Fibroblast of upper back skin (primary cell): ENCODE data around the gene FUT7.
A peak's percentile ranks its signal among the peaks of the same experiment; 100 is the strongest.

Experiments
- DNase-seq: peaks from one replicate; pipeline ENCODE4 v3.0.0-alpha.2; 2013

The FUT7 gene, protein sequence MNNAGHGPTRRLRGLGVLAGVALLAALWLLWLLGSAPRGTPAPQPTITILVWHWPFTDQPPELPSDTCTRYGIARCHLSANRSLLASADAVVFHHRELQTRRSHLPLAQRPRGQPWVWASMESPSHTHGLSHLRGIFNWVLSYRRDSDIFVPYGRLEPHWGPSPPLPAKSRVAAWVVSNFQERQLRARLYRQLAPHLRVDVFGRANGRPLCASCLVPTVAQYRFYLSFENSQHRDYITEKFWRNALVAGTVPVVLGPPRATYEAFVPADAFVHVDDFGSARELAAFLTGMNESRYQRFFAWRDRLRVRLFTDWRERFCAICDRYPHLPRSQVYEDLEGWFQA

DNA sequence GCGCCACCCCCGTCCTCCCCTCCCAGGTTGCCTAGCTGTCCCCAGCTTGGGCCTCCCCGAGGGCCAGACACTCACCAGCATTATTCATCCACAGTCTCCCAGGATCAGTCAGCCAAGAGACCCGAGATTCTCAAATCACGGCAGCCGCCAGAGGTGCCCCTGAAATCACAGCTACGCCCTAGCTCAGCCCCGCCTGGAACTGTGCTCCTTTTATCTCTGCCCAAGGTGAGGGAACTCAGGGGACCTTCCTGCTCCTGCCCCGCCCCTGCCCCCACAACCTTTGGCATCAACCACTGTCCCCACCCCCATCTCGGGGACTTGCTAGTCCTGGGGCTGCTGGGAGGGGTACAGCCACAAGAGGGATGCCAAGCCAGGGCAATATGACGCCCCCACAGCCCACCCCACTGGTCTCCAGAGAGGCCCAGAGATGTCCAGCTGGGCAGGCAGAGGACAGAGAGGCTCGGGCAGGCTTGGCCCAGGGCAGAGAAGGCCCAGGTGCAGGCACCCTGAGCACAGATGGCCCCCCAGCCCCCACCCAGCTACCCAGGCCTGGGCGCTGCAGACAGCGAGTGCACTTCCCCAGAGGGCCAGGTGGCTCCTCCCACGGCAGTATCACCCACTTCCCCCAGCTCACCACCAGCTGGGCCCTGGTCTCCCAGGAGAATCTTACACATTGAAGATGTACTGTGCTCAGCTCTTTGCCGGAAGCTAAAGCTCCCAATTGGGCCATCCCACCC, at the start of gene FUT7:
FUT7 (minus strand) TSS at position 185 of the 737 bp plus-strand sequence; CDS start at position 88, 97 bp downstream.
- DNase-seq: no peak

DNA sequence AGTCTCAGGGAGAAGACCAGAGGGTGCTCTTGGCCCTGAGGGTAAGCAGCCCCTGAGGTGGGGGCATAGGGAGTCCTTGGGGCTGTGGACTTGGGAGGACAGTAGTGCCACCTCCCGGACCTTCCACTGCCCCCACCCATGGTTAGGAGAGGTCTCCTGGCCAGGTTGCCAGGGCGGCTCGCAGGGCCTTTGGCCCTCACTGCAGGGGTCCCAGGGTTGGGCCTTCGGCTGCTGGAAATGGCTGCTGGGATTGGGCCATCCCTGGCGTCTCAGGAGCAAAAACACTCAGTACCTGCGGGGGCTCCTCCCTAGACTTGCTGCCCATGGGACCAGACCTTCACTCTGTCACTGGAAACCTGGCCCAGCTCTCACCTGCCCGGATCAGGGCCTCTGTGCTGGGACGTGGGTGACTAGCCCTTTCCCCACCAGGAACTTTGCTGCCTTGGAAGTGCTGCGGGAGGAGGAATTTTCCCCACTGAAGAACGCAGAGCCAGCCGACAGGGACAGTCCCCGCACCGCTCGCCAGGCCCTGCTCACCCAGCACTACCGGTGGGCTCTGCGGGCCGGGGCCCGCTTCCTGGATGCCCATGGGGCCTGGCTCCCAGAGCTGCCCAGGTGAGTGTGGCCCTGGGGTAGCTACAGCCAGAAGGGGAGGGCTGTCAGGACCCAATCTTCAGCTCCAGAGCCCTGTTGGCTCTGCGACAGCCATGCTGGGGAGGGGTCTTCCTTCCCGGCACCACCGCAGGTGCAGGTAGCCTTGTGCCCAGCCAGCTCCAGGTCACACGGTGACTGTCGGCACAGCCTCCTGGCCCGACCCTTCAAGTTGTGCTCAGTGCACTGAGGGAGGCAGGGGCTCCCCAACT, 48.6 kb upstream of the FUT7 start:
- DNase-seq: no peak

DNA sequence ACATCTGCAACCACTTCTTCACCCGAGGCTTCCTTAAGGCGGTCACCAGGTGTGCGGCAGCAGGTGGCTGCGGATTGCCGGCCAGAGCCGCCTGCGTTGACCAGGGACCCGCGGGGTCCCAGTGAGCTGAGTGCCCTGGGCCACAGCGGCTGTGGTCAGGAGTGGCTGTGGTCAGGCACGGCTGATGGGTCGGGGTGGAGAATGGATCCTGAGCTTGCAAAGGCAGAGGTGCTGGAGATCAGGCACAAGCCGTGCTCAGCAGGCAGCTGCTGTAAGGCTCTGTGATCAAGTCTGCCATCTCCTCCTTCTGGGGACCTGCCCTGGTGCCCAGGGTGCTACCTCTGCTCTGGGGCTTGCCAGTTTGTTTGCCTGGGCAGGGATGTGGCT, 47.5 kb upstream of the FUT7 start:
- no peak for DNase-seq

DNA sequence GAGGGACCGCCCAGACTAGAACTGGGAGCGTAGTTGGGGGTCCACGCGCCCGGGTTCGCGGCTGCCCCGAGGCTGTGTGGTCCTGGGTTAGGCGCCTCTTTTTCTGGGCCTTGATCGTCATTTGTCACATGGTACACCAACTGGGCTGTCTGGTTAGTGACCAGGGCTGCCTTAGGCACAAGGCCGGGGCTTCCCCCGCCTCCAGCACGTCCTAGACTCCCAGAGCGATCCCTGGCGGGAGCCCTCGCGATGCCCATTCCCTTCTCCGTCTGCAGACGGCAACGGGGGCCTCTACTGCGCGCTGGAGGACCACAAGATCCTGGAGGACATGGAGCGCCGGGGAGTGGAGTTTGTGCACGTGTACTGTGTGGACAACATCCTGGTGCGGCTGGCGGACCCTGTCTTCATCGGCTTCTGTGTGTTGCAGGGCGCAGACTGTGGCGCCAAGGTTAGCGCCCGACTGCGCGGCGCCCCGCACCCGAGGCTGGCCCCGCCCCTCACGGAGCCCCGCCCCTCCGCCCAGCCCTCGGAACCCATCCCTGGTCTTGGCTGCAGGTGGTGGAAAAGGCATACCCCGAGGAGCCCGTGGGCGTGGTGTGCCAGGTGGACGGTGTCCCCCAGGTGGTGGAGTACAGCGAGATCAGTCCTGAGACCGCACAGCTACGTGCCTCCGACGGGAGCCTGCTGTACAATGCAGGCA, 47.0 kb upstream of the FUT7 start:
- no peak for DNase-seq

DNA sequence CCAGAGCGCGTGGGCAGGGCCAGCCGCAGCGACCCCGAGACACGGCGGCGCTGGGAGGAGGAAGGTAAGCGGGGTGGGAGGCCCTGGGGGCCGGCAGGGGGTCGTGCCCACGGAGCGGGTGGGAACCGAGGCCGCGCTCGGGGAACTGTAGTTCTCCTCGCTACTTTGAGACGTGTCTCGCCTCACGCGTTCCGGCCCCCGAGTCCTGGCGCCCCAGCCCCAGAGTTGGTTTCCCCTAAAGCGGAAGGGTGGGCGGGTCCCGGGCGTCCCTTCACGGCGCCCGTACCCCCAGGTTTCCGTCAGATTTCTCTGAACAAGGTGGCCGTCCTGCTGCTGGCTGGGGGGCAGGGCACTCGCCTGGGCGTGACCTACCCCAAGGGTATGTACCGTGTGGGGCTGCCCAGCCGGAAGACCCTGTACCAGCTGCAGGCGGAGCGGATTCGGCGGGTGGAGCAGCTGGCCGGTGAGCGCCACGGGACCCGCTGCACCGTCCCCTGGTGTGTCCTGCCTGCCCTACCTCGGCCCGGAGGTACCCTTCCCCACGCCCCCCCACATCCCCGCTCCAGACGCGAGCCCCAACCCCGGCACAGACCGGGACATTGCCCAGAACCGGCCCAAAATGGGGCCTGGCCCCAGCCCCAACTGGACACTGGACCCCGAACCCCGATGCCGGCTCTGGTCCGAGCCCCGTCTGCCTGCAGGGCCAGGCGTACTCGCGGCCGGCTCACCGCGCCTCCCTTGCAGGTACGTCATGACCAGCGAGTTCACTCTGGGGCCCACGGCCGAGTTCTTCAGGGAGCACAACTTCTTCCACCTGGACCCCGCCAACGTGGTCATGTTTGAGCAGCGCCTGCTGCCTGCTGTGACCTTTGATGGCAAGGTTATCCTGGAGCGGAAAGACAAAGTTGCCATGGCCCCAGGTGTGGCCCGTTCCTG, 46.1 kb upstream of the FUT7 start:
- no peak for DNase-seq

DNA sequence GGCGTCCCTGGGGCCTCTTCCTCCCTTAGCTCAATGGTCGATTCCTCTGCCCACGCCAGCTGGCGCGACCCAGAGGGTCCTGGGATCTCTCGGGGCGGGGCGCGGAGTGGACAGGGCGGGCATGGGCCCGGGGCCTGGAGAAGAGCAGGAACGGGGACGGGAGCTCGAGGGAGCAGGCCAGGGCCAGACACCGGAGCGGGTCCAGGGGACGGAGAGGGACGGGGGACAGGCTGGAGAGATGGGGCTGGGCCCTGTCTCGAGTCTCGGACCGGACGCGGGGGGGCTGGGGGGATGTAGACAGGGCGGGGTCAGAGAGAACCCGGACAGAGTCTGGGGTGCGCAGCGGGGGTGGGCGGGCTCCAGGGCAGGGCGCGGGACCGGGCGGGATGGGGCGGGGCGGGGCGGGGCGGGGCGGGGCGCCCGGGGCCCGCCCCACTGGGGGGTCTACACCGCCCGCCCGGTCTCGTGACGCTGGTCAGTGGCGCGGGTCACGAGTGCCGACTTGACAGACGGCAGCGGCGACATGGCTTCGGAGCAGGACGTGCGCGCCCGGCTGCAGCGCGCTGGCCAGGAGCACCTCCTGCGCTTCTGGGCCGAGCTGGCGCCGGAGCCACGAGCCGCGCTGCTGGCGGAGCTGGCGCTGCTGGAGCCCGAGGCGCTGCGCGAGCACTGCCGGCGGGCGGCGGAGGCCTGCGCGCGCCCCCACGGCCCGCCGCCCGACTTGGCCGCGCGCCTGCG, 45.3 kb upstream of the FUT7 start, which contains the start of gene UAP1L1:
UAP1L1 (plus strand) TSS at position 508 of the 738 bp plus-strand sequence; CDS start at position 524, 16 bp downstream.
- DNase-seq: peak; percentile 47

DNA sequence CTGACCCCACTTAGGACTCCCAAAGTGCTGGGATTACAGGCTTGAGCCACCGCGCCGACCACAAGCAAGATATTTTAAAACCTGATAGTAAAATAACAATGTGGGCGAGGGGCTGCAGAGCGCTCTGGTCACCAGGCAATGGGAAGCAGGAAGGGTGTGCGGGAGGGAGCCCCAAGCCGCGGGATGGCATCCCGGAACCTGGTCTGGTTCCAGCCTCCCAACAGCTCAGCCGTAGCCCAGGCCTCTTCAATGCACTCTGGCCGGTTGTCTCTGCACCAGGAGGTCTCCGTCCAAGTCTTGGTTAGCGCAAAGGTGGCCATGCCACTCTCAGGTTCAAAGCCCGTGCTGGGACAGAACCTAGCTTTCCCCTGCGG, 44.7 kb upstream of the FUT7 start:
- no peak for DNase-seq

DNA sequence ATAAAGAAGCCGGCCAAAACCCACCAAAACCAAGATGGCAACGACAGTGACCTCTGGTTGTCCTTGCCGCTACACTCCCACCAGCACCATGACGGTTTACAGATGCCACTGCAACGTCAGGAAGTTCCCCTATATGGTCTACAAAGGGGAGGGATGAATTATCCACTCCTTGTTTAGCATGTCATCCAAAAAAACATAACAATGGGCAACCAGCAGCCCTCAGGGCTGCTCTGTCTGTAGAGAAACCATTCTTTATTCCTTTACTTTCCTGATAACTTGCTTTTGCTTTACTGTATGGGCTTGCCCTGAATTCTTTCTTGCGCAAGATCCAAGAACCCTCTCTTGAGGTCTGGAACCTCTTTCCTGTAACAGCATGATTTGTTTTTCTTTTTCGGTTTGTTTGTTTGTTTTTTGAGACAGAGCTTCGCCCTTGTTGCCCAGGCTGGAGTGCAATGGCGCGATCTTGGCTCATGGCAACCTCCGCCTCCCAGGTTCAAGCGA, 43.4 kb upstream of the FUT7 start:
- no peak for DNase-seq

DNA sequence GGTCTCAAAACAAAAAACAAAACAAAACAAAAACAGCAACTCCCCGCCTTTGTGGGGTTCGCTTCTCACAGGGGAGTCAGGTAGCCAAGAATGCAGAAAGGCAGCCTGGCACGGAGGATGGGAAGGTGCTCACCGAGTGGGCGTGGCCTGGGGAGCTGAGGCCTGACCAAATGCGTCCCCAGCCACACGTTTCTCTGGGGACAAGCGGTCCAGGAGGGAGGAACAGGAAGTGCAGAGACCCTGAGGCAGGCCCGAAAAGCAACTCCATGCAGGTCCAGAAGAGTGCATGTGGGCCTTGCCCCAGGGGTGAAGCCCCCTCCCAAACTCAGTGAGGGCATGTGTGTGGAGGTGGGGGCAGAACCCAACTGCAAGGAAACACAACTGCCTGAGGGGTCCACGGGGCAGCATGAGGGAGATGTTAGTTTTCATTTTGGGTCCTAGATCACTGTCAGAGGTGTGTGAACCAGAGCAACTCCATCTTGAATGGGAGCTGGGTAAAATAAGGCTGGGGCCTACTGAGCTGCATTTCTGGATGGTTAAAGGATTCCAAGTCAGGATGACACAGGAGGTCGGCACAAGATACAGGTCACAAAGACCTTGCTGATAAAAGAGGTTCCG, 42.9 kb upstream of the FUT7 start:
- no peak for DNase-seq

DNA sequence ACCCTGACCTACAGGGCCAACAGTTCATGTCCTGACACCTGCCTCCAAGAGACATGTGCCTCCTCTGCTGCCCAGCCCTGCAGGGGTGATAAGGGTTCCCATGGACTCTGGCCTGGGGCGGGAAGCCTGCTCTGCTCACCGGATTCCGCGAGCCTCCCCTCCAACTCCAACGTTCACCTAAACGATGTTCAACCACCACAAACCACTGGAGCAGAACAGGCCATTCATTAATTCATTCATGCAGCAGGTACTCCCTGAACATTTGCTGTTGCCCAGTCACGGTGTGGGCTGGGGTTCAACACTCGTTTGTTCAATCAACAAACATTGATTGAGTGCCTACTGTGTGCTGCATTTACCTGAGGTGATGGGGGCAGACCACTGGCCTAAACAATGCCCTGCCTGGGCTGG, 42.1 kb upstream of the FUT7 start:
- DNase-seq: no peak

DNA sequence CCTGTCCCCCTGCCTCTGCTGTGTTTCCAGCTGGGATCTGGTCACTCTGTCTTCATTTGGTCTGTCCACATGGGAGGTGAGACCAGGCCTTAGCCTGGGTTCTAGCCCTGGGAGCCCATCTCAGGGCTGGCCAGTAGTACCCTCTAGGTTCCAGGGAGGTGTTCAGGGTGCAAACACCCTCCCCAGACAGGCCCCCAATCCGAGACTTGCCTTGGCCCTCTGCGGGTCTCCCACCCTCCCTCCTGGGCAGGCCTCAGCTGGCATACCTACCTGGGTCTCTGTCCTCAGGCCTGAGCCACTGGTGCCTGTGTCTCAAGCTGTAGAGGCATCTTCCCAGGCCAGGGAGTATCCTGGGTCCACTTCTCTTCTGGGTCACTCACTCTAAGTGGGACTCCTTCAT, 39.4 kb upstream of the FUT7 start:
- DNase-seq: no peak

DNA sequence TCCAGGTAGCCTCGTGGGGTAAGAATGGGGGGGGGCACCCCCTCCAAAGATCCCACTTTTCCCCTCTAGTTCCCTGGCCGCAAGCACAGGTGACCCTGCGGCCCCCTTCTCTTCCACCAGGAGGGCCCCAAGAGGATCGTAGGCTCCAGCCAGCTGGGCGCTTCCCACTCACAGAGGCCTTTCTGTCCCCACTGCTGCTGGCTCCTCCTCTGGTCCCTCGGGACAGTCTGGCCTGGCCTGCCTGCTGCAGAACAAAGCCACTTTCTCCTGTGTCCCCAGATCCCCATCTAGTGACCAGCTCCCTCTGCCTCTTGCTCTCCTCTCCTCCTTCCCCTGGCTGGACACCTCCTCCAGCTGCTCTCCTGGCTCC, 39.0 kb upstream of the FUT7 start:
- no peak for DNase-seq

DNA sequence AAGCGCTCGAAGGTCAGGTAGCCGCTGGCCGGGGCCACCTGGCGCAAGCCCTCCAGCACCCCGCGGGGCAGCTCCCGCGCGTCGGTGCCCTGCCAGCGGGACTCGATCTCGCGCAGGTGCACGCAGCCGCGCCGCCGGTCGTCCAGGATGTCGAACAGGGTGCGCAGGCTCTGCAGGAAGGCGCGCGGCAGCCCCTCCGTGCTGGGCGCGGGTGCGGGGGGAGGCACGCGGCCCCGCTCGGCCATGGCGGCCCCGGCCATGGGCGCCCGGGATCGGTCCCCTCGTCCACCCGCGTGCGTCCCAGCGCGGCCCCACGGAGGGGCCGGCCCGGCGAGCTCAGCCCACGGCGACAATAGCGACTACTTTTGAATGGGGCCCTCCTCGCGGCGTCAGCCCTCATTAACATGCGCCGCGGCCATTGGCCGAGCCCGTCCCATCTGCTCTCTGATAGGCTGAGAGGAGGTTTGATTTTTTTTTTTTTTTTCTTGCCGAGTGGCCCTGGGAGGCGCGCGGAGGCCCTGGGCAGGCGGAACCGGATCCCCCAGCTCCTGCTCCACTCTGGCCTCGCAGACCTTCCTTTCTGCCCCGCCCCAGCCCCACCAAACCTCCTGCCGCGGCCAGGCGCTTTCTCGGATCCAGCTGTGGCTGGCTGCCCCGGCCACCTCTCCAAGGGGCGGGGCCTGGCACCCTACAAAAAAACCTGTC, 38.5 kb upstream of the FUT7 start, which contains the start of gene SAPCD2:
SAPCD2 (minus strand) TSS at position 357 of the 705 bp plus-strand sequence; CDS start at position 260, 97 bp downstream.
- peak; percentile 82 for DNase-seq

DNA sequence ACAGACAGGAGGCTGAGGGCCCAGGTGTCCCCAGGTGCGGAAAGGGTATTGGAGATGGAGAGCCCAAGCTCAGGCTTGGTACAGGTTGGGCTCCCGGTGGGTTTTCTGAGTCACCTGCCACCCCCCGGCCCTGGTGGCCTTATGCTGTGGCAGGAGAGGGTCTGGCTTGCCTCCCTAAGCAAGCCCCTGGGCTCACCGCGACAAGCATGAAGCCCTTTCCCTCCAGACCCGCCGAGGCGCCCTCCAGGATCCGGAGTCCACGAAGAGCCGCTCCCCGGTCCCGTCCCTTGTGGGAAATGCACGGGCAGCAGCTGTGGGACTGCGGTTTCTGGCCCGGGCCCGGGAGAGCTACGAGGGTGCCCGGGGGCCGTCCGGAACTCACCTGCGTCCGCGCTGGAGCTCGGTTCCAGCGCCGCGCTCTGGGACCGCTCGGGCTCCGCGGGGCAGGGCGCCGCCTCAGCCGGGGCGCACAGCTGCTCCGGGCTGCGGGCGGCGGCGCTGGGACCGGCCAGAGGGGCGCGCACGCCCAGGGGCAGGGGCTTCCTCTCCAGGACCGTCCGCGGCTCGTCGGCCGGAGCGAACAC, 37.7 kb upstream of the FUT7 start:
- DNase-seq: no peak

DNA sequence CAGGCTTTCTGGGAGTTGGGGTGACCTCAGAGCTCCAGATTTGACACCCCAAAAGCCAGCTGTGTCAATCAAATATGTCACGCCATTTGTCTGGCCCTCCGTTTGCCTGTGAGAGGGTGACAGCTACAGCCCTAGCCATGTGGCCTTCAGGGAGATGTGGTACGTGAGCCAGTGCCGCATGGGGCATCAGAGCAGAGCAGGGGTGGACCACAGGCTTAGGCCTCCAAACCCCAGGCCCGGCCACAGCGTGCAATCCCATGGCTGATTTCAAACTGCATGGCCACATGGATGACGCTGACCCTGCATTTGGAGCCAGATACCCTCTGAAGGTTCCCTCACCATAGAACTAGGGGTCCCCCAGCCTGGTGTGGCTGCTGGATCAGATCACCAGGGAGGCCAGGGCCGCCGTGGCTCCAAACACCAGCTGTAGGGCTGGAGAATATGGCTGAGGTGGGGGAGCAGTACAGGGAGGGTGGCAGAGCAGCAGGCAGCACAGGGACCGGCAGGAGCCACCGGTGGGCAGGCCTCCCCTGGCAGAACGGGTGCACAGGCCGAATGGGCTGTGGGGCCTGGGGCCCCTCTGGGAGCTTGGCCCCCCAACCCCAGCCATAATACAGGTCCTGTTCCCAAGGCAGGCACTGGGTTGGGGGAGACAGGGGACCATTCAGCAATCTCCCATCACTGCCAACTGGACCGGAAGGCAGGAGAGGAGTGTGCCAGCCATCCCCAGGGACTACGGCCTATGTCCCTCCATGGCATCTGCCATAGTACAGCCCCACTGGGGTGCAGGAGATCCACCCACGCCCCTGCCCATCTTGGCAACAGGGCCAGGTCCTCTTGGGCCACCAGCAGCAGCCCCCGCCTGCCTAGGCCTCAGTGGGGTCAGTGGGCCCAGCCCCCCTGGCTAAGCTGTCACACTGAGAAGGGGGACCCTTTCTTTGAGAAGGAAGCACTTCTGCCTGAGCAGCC, 36.9 kb upstream of the FUT7 start:
- no peak for DNase-seq

DNA sequence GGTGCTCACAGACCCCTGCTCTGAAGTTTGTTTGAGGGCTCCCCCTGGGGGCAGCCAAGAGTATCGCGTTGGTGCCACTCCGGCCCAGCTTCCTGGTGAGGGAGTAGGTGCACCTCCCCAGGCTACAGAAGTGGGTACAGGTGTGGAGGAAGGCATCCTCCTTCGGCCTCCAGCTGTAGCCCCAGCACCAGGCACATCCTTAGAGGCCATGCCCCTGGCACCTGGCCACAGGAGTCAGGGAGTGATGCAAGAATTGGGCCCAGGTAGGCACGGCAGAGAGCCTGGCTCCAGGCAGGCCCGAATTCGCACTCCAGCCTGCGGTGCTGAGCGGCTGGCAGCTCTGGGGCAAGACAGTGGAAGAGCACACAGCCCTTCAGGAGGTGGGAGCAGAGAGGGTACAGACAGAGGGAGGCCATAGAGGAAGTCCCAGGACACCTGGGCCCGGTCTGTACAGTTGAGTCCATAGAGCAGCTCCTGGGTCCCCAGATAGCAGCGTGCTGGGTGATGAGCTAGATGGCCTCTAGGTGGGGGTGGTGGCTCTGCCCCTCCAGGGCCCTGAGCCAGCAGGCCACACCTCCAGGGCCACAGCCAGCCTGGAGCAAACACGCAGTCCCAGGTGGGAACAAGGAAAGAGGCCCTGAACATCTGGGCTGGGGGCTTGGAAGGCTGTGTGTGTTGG, 36.1 kb upstream of the FUT7 start:
- peak; percentile 73 for DNase-seq
